ENCODE data around the gene TNFSF8.

The TNFSF8 gene

DNA sequence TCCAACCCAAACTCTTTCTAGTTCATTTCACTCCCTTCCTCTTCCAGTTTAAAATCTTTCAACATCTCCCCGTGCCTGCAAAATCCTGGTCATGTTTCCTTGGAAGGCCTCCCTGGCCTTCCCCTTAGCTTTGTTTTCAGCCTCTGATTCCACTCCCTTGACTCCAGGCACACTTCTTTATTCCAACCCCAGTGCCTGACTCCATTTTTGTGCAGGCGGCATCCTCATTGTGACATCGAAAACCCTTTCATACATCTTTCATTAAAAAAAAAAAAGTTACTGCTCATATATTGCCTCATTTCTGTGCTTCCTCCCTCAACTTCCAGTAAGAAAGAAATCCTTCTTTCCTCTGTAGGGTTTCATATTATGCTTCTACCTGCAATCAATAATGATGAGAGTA lies 7.1 kb upstream of the TNFSF8 start:
- TF ChIP-seq TCF12 (IDR thresholded peaks at IDR 0.05; ENCODE audit: low read depth) (no peak), YY1 (IDR thresholded peaks at IDR 0.05; ENCODE audit: low read depth) (no peak), CREB1 (IDR thresholded peaks at IDR 0.05; ENCODE audit: low read depth) (no peak), EGR1 (IDR thresholded peaks at IDR 0.05) (no peak), RAD21 (IDR thresholded peaks at IDR 0.05; ENCODE audit: low read depth) (no peak), TEAD4 (IDR thresholded peaks at IDR 0.05) (no peak), NFIC (IDR thresholded peaks at IDR 0.05) (no peak), CEBPB (IDR thresholded peaks at IDR 0.05) (no peak)
- TF ChIP-seq, protein P1, sequence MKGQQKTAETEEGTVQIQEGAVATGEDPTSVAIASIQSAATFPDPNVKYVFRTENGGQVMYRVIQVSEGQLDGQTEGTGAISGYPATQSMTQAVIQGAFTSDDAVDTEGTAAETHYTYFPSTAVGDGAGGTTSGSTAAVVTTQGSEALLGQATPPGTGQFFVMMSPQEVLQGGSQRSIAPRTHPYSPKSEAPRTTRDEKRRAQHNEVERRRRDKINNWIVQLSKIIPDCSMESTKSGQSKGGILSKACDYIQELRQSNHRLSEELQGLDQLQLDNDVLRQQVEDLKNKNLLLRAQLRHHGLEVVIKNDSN (IDR thresholded peaks at IDR 0.05) = no peak
- TF ChIP-seq, protein P2, sequence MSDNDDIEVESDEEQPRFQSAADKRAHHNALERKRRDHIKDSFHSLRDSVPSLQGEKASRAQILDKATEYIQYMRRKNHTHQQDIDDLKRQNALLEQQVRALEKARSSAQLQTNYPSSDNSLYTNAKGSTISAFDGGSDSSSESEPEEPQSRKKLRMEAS (IDR thresholded peaks at IDR 0.05) = no peak
- TF ChIP-seq, protein P3, sequence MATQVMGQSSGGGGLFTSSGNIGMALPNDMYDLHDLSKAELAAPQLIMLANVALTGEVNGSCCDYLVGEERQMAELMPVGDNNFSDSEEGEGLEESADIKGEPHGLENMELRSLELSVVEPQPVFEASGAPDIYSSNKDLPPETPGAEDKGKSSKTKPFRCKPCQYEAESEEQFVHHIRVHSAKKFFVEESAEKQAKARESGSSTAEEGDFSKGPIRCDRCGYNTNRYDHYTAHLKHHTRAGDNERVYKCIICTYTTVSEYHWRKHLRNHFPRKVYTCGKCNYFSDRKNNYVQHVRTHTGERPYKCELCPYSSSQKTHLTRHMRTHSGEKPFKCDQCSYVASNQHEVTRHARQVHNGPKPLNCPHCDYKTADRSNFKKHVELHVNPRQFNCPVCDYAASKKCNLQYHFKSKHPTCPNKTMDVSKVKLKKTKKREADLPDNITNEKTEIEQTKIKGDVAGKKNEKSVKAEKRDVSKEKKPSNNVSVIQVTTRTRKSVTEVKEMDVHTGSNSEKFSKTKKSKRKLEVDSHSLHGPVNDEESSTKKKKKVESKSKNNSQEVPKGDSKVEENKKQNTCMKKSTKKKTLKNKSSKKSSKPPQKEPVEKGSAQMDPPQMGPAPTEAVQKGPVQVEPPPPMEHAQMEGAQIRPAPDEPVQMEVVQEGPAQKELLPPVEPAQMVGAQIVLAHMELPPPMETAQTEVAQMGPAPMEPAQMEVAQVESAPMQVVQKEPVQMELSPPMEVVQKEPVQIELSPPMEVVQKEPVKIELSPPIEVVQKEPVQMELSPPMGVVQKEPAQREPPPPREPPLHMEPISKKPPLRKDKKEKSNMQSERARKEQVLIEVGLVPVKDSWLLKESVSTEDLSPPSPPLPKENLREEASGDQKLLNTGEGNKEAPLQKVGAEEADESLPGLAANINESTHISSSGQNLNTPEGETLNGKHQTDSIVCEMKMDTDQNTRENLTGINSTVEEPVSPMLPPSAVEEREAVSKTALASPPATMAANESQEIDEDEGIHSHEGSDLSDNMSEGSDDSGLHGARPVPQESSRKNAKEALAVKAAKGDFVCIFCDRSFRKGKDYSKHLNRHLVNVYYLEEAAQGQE (IDR thresholded peaks at IDR 0.05; ENCODE audit: low read depth) = no peak

DNA sequence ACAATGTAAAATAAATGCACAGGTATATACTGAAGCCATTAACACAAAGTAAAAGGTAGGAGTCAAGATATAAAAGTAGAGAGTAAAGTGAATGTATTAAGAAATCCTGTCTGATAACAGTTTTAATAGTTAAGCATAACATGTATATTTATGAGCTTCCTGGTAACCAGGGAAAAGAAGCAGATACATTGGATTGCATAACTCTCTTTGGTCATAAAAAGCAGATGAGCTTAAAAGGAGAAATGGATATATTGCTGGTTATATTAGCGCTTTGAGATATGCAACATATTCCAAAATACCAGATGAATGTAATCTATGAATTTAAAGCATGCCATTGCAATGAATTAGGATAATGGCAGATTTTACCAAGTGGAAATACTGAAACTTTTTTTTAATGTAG lies 6.2 kb upstream of the TNFSF8 start:
- TF ChIP-seq ZBTB7A (IDR thresholded peaks at IDR 0.05; ENCODE audit: low read depth) (no peak), NFIC (IDR thresholded peaks at IDR 0.05) (no peak), TEAD4 (IDR thresholded peaks at IDR 0.05) (no peak), CREB1 (IDR thresholded peaks at IDR 0.05; ENCODE audit: low read depth) (no peak), TAF1 (IDR thresholded peaks at IDR 0.05; ENCODE audit: low read depth) (no peak), RAD21 (IDR thresholded peaks at IDR 0.05; ENCODE audit: low read depth) (no peak), FOXM1 (IDR thresholded peaks at IDR 0.05; ENCODE audit: borderline replicate concordance, low read depth) (no peak), EGR1 (IDR thresholded peaks at IDR 0.05) (no peak), TCF12 (IDR thresholded peaks at IDR 0.05; ENCODE audit: low read depth) (no peak), YY1 (IDR thresholded peaks at IDR 0.05; ENCODE audit: low read depth) (no peak), CEBPB (IDR thresholded peaks at IDR 0.05) (no peak), EP300 (IDR thresholded peaks at IDR 0.05; ENCODE audit: borderline replicate concordance) (no peak)
- TF ChIP-seq, protein P2 (IDR thresholded peaks at IDR 0.05) = no peak
- TF ChIP-seq, protein P3 (IDR thresholded peaks at IDR 0.05; ENCODE audit: low read depth) = no peak
- TF ChIP-seq, protein P1 (IDR thresholded peaks at IDR 0.05) = no peak

DNA sequence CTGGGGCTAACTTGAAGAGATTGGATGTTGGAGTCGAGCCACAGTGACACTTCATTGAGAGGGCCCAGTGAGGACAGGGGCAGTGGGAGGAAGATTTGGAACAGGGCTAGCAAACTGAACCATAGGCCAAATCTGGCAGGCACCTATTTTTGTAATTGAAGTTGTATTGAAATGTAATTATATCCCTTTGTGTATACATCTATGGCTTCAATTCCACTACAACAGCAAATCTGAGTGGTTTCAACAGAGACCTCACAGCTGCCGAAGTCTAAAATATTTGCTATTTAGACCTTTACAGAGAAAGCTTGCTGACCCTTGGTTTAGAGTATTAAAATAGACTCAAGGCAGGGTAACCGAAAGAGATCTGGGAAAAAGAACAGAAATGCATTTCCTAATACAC lies 4.7 kb upstream of the TNFSF8 start:
- TF ChIP-seq EGR1 (IDR thresholded peaks at IDR 0.05) = no peak

DNA sequence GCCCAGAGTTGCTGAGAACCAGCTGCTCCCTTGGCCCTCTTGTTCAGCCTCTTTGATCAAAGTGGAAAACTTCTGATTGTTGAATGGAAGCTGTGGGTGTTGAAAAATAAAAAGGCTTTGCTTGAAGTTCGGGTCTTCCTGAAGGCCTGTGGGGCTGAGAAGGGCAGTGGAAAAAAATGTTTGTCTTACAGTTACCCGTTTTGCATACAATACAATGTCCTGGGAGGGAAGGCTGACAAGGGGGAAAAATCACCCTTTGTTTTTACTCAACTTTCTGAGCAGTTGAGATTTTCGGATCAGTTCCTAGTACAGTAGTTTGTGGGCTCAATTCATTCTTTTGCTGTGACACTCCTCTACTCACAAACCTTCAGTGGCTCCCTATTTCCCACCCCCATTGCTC lies 2.1 kb upstream of the TNFSF8 start:
- no peak for TF ChIP-seq RAD21 (IDR thresholded peaks at IDR 0.05; ENCODE audit: low read depth)
- TF ChIP-seq TEAD4 (IDR thresholded peaks at IDR 0.05) = no peak
- TF ChIP-seq EGR1 (IDR thresholded peaks at IDR 0.05) = no peak
- TF ChIP-seq CEBPB (IDR thresholded peaks at IDR 0.05) = no peak
- TF ChIP-seq FOXM1 (IDR thresholded peaks at IDR 0.05; ENCODE audit: borderline replicate concordance, low read depth) = no peak
- no peak for TF ChIP-seq YY1 (IDR thresholded peaks at IDR 0.05; ENCODE audit: low read depth)
- TF ChIP-seq, protein P2 (IDR thresholded peaks at IDR 0.05) = no peak
- TF ChIP-seq CREB1 (IDR thresholded peaks at IDR 0.05; ENCODE audit: low read depth) = no peak
- TF ChIP-seq, protein P3 (IDR thresholded peaks at IDR 0.05; ENCODE audit: low read depth) = no peak
- no peak for TF ChIP-seq NFIC (IDR thresholded peaks at IDR 0.05)
- no peak for TF ChIP-seq EP300 (IDR thresholded peaks at IDR 0.05; ENCODE audit: borderline replicate concordance)
- no peak for TF ChIP-seq TCF12 (IDR thresholded peaks at IDR 0.05; ENCODE audit: low read depth)
- TF ChIP-seq, protein P1 (IDR thresholded peaks at IDR 0.05) = no peak
- no peak for TF ChIP-seq ZBTB7A (IDR thresholded peaks at IDR 0.05; ENCODE audit: low read depth)

Data from Ishikawa (cell line).